GM19239 (cell line): ENCODE measurements around the gene C10orf67.
"Not testable (repeated sequence)": the region's sequence is repeated elsewhere in the genome, so short reads cannot be mapped to it uniquely, and the experiment has no call there.

ENCODE experiments used
- DNase-seq: peaks from one replicate; pipeline ENCODE4 v3.0.0; 2011; ENCODE audit warnings: low spot score; ENCODE audit not compliant: insufficient read length
- FAIRE-seq: peaks from 2 replicates; lab custom pipeline; 2011; peaks lifted over from hg19 to GRCh38; lab: Jason Lieb, UNC

C10orf67 gene

DNA sequence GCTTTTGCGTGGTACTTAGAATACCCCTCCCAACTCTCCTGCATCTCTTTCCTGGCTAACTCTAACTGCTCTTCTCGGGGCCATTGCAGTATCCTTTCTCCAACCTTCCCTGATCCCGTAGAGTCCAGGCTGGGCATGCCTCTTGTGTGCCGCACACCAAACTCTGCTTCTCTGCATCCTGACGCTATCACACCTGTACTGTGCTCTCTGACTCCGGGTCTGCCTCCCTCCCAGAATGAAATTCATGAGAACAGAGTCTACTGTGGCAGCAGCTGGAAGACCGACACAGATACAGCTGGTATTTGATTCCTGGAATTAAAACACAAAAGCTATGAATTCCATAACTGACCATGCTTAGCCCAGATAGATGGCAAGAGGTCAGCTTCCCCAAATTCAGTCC is 60.9 kb downstream of the C10orf67 start:
- FAIRE-seq, result no peak
- DNase-seq, result no peak

DNA sequence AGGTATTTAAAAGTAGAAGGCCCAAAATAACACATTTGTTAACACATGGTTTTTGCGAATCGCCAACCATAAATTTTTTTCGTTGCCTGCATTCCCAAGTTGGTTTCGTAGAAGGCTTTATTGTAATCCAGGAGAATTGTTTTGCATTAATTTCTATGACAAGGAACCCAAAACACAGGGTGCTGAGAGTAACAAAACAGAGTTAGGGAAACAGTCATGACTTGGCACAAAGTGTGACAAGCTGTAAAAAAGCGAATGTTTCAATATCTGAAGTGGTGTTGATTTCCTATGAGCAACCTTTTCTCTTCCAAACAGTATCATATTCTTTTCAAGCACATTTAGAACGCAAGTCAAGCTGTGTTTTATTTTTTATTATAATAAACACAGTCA is 63.6 kb downstream of the C10orf67 start:
- DNase-seq (no peak), FAIRE-seq (no peak)

DNA sequence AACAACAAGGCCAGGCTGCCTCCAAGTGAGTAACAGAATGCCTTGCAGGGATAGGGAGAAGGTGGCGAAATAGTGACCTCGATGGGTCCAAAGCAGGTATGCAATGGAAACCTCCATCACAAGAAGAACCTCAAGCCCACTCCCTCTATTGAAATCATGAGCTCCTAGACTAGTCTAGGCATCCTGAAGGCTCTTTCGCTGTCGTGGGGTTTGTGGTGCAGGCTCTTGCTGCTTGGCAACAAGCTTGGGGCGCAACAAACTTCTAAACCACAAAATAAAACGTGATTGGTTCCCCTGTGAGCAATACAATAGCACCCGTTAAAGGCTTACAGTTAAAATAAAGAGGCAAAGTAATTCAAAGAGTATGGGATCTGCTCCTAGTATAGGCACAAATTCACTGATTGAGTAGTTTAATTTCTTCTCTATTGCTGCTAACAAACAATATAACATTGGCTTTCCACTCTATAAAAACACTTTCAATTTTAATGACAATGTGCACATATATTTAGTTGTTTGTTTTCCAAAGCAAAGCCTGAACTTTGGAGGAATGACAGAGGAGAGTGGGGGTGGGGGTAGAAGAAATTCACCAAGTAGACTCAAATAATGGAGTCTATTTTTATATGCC is 64.1 kb downstream of the C10orf67 start:
- FAIRE-seq, result no peak
- no peak for DNase-seq

DNA sequence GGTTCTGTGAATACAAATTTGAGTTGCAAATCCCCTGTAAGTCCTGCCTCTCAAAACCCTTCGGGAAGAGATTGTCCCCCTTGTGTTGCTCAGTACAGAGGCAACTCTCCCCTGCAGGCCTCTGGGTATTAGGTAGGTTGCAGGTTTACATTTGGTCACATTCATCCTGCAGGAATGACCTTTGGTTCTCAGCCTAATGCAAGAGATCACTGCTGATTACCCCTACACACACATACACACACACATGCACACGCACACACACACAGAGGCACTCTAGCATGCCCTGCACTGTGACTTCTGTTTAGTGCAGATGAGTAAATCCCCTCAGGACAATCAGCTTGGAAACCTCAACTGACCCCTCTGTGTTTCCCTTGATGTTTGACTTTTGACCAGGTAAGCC is 69.2 kb downstream of the C10orf67 start:
- DNase-seq (no peak), FAIRE-seq (no peak)

DNA sequence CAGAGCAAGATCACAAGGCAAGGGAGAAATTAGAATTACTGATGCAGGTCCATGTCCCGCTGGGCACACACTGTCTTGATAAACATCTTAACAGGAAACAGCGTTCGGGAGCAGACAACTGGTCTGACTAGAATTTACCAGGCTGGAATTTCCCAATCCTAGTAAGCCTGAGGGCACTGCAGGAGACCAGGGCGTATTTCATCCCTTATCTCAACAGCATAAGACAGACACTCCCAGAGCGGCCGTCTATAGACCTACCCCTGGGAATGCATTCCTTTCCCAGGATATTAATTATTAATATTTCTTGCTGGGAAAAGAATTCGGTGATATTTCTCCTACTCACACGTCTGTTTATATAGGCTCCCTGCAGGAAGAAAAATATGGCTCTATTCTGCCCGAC is 70.4 kb downstream of the C10orf67 start:
- DNase-seq, FAIRE-seq: not testable (repeated sequence)

DNA sequence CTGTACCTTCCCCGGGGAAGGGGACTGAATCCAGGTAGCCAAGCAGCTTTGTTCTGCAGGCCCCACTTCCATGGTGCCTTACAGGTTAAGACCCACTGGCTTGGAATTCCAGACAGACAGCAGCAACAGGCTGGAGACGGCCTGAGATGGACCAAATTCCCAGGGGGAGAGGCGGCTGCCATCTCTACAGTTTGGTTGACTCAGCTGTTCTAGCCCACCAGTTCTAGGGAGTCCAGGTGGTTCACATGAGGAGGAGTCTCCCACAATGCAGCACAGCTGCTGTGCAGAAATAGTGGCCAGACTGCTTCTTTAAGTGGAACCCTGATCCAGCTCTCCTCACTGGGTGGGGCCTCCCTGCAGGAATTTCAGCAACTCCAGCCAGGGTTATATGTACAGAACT is 74.1 kb downstream of the C10orf67 start:
- FAIRE-seq (no peak), DNase-seq (no peak)

DNA sequence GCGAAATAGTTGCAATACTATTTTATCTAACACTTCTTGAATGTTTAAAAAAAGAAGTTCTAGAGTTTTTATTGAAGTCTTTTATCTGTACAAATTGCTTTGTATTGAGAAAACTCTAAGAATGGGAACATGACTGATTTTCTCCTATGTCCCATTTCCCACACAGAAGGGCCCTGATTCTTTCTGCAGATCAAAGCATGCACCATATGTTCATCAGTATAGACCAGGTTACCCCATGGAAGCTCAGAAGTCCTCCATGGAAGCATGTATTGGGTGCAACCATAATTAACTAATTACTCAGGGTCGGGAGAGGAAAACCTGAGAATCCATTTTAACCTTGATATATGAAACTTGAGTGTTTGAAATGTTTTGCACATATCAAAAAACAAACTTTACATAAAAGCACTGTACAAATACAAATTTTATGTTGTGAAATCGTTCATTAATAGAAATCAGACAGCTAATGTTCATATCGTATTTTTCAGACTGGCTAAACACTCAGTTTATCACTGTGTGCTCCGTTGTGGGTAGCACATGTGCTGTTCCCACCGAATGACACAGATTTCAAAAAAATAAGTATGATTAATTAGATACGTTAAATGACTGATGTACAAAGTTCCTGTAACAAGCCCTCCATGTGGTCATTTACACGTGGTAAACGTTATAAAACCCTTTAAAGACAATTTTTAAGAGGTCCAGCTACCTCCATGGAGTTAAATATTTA is 81.0 kb downstream of the C10orf67 start:
- DNase-seq (no peak), FAIRE-seq (no peak)

DNA sequence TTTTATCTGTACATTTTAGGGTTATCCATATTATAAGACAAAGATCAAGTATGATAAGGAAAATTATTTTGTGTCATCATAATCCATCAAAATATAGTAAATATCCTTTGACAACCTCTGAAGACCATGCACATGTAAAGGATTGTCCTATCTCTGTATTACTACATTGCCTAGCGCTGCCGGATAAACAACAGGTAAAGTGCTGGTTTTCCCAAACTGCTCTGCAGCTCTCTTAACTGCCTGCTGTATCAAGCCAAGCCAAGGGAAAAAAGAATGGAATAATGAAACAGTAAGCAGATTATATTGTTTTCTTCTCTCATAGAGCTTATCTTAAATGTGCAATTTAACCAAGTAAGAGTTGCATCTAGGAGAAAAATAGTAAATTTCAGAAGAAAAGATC is 81.7 kb downstream of the C10orf67 start:
- FAIRE-seq (no peak), DNase-seq (no peak)

DNA sequence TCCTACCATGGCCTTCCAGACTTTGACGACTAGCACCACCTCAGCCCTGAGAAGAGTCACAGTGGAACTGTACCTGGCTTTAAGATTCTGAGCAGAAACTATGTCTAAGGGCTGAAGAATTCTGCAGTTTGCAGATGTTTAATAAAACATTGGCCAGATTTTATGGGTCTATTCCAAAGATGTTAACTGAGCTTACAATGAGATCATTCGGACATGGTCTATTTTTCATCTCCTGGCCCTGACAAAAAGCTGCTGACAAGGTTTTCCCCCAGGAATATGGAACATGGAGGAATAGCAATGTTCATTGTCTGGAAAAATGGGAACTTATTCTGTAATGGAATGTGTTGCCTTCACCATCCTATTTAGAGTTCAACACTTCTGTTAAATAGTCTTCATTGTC is 86.1 kb downstream of the C10orf67 start:
- FAIRE-seq, result no peak

DNA sequence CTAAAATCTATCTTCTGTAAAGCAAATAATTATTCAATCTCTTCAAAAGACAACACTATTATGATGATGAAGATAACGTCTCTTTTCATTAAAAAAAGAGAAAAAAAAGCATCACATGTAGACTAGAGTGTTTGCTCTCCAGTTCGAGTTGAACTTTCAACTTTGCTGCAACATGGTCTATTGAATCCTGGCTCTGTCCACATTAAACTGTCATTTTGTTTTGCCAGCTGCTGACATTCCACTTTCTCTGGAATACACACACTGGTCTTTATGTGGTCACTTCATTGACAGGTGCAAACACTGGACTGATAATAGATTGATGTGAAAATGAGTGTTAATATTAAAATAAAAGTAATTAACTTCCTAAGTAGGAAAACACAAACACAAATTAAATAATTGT is 90.8 kb downstream of the C10orf67 start:
- DNase-seq, result no peak
- no peak for FAIRE-seq

More for the DNA sequence above, 86.1 kb downstream of the C10orf67 start:
- no peak for DNase-seq

DNA sequence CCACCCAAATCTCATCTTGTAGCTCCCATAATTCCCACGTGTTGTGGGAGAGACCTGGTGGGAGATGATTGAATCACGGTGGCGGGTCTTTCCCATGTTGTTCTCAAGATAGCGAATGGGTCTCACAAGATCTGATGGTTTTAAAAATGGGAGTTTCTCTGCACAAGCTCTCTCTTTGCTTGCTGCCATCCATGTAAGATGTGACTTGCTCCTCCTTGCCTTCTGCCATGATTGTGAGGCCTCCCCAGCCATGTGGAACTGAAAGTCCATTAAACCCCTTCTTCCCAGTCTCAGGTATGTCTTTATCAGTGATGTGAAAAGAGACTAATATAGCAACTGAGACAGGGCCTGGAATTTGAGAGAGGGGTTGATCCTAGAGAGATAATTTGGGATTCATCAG is 91.7 kb downstream of the C10orf67 start:
- not testable (repeated sequence) for FAIRE-seq, DNase-seq

DNA sequence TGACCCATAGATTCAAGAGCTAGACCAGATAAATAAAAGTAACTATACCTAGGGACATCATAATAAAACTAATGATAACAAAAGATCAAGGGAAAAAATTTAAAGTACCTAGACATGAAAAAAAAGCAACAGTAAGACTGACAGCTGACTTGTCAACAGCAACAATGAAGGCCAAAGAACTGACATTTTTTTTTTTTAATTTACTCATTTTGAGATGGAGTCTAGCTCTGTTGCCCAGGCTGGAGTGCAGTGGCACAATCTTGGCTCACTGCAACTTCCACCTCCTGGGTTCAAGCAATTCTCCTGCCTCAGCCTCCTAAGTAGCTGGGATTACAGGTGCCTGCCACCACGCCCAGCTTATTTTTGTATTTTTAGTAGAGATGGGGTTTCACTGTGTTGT is 102.8 kb downstream of the C10orf67 start:
- FAIRE-seq, DNase-seq: not testable (repeated sequence)

DNA sequence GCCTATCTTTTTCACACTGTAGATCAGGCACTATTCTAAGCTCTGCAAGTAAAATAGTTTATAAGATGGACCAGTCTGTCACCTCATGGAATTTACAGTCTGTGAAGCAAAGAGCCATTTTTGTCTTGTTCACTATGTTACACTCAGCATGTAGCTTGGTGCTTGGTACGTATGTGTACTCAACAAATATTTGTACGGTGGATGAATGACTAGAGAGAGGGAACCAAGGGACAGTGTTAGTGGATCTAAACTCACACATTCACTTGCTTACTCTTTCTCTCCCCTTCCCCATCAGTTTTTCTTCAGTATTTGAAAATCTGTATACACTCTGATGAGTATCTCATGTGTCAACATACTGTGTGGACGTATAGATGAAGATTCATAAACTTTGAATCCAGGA is 106.6 kb downstream of the C10orf67 start:
- FAIRE-seq (no peak), DNase-seq (no peak)

DNA sequence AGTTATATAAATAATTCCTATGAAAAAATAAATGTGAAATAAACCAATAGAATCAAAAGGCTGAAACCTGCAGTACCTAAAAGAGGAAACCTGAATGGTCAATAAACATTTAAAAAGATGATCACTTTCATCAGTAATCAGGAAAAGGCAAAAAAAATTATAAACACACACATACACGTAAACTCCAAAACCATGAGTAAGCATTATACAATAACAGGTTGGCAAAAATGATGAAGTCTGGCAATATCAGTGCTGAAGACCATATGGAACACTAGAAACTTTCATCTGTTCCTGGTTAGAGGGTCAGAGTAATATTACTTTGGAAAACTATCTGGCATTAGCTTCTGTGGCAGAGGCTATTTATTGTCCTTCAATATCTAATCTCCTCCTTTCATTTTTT is 114.0 kb downstream of the C10orf67 start:
- no peak for FAIRE-seq
- DNase-seq, result no peak

DNA sequence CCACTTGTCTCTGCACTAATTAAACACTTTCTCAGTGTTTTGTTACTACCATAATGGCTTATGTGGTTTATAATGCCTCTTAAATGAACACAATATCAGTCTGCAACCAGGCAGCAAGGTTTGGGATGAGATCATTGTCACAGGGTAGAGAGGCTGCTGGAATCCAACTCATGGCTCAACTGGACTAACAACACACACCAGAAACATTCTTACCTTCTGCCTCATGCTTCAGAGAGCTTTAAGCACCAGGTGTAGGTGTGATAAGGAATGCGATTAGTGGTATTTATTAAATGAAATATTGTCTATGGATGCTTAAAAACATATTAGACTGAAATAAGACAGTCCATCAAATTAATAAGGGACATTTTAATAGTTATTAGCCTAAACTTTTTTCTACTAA is 127.1 kb downstream of the C10orf67 start:
- FAIRE-seq (no peak), DNase-seq (no peak)

DNA sequence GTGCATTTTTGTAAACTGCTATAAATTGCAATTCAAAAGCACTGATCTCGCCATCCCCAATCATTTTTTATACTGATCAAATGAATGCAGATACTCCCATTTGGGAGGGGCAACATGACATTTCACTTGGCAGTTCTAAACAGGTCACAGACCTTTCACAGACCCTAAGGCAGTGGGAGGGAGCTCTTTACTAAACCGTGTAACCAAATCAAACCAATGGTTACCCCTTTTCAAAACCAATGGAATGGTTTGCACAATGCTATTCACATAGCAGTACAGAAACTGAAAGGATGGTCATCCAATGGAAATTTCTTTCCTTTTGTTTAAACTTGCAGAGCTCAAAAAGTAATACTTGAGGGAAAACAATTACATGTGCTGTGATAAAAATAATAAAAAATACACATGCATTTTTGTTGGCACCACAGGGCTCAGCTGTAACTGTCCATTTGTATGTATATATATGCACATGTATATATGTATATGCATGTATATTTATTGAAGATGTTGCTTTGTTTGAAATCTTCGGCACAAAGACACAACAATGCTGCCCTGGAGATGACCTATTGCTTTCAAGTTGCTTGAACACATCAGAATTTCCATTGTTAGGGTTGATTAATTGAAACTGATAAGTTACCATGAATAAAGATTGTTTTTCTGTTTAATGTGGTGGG is 138.5 kb downstream of the C10orf67 start:
- DNase-seq, result no peak
- no peak for FAIRE-seq

DNA sequence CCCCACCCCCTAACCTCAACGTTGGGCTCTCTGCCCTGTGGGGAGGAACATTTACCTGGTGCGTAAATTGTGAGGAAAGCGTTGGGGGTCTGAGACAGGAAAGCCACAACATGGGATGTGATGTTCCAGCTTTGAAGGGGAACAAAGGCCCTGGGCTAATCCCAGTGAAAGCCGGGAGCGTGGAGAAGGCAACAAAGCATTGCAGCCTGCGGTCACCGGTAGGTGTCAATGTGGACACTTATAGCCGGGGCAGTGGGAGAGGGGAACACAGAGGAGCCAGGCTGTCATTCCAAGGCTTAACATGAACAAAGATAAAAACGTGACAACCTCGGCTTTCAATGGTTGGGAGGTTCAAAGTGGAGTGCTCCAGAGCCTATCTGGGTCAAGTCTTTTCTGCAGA is 139.8 kb downstream of the C10orf67 start:
- DNase-seq (no peak), FAIRE-seq (no peak)

DNA sequence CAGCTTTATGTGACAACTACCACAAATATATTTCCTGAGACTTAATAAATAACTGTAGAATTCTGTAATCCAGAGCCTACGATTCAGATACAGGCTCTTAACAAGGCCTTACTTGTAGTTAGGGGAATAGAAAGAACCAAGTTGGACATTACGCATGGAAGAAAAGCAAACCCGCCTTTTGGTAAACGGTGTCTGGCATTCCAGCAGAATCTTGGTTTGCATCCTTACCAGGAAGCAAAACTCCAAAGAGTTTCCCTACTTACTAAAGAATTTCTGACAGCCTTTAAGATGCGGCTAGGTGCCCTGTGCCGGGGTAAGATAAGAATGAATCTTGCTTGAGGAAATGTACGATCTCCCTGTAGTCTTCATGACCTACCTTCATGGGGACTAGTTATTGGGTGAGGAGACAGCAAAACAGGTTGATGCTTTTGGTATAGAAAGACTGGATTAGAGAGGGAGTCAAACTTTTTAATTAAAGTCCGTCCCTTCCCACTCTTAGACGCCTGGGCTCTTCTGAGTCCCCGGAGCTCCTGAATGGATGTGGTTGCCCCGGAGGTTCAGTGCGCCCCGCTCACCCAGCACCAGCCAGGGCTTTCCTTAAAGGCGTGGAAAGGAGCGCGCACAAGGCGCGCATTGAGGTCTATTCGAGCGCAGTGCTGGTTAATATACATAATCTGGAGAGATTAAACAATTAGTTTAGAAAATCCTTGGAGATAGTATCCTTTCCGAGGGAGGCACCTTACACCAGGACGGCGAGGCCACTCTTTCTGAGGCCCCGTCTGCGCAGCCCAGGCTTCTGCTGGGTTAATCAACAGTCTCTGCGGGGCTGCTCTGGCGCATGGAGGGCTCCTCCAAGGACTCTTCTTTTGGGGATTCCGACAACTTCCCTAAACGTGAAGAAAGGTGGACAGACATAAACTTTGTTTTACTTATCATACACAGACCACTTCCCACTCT is 140.9 kb downstream of the C10orf67 start:
- DNase-seq (no peak), FAIRE-seq (no peak)

DNA sequence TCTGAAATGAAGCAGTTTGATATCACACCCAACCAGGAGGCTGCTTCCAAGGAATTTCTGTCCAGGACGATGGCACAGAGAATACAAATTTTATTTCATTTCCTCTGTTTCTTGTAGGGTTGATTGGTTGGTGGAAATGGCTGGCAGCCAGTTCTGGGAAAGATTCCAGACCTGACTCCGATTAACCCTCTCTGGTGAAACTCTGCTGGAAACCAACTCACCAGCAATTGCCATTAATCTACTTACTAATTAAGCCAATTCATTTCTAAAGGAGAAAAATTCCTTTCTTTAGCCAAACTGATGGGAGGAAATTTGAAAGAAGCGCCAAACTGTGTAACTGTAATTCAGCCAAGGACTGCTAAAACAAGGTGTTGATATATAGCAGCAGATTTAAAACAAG is 141.8 kb downstream of the C10orf67 start:
- FAIRE-seq, result no peak

DNA sequence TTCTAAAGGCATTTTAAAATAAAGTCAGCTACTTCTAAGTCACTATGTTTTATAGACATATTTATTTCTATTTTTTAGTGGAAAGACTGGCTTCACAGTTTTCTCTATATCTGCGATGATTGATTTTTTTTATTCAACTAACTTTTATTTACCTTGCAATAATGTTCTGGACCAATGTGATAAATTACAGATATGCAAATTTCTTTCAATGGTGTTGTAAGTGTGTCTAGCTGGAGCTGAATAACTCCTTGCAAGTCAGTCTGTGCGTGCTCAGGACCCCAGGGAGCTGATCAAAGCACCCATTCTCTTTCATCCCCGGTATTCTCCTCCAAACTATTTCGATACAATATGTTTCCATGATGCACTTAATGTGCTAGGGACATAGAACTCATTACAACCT is 142.8 kb downstream of the C10orf67 start:
- FAIRE-seq (no peak), DNase-seq (no peak)

More for the DNA sequence above, 141.8 kb downstream of the C10orf67 start:
- no peak for DNase-seq
